ENCODE measurements around the gene SPATS1. TPM values are rescaled to one million over a fixed set of nuclear protein-coding genes. Genes with fewer than 3 reads are reported as not detected.

The SPATS1 gene
- total and polyA plus RNA-seq, 2 of the 13 experiments (the other 11 are each of a cell fraction or from before 2014, with no cell fraction given), result not detected

DNA sequence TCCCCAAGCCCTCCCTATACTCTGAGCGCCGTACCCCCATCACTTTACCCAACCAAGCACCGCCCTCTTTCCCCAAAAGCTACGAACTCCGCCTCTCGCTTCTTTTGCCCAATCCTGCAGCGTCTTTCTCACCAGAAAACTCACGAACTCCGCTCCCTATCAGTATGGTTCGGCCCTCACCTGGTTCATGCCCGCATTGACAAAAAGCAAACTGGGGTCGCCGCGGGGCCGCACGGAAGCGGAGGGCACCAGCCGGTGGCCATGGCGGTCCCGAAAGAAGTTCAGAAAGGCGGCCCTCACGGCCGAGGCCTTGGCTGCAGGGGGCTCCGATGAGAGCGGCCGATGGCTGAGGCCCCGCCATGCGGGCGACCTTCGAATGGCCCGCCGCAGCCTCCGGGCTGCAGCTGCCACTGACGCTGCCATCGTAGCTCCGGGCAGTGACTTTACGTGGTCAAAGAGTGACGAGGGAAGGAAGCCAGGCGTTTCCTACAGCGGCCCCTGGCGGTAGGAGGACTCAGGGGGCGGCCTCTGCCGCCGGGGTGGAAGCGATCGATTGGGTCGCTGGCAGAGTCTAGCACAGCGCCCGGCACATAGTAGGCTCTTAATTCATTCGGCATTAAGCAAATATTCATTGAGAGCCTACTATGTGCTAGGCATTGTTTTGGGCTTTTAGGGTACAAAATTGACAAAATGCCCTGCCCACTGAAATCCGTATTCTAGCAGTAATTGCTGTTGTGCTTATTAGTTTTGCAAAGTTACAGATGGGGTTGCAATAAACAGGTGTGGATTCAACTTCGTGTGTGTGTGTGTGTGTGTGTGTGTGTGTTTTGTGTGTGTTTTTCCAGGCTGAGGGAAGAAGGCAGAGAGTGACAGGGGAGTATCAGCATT is 29.3 kb upstream of the SPATS1 start, which contains the start of gene AARS2 (continued):
- TF ChIP-seq NONO (IDR thresholded peaks at IDR 0.05), result no peak
- TF ChIP-seq NONO (CRISPR knock-in tag; conservative IDR thresholded peaks at IDR 0.05), result peak; percentile 99
- TF ChIP-seq SCMH1 (CRISPR knock-in tag; IDR thresholded peaks at IDR 0.05; ENCODE audit: borderline replicate concordance), result no peak
- TF ChIP-seq ARNTL (CRISPR knock-in tag; IDR thresholded peaks at IDR 0.05), result peak; percentile 84
- peak; percentile 84; the same call in 1 of the 2 replicates for TF ChIP-seq ZNF232 (CRISPR knock-in tag; IDR thresholded peaks at IDR 0.05; ENCODE audit: borderline replicate concordance)
- peak; percentile 93 for TF ChIP-seq ZNF264 (CRISPR knock-in tag; IDR thresholded peaks at IDR 0.05)
- TF ChIP-seq IRF2 (CRISPR knock-in tag; IDR thresholded peaks at IDR 0.05), result peak; percentile 97
- TF ChIP-seq ZZZ3 (CRISPR knock-in tag; IDR thresholded peaks at IDR 0.05; ENCODE audit: borderline replicate concordance), result peak; percentile 94; the same call in 1 of the 2 replicates
- peak; percentile 88 for TF ChIP-seq ZNF878 (CRISPR knock-in tag; IDR thresholded peaks at IDR 0.05)
- TF ChIP-seq FOXP1 (IDR thresholded peaks at IDR 0.05), result no peak
- TF ChIP-seq FOXP1 (CRISPR knock-in tag; IDR thresholded peaks at IDR 0.05), result peak; percentile 45; the same call in 1 of the 2 replicates
- TF ChIP-seq ZNF292 (CRISPR knock-in tag; IDR thresholded peaks at IDR 0.05; ENCODE audit: borderline replicate concordance, low read depth), result peak; percentile 67; the same call in 1 of the 2 replicates
- TF ChIP-seq RBFOX2 (IDR thresholded peaks at IDR 0.05; ENCODE audit: low read depth, low read length), result peak; percentile 98
- 0 out of 2 replicates have a peak, but pooled peaks have one; percentile 66 for TF ChIP-seq ZNF816 (CRISPR knock-in tag; IDR thresholded peaks at IDR 0.05; ENCODE audit: borderline replicate concordance)
- TF ChIP-seq ZNF605 (CRISPR knock-in tag; IDR thresholded peaks at IDR 0.05), result peak; percentile 98
- TF ChIP-seq SUZ12 (IDR thresholded peaks at IDR 0.05; ENCODE audit: low read depth, low read length), result no peak
- TF ChIP-seq ZNF253 (CRISPR knock-in tag; IDR thresholded peaks at IDR 0.05; ENCODE audit: borderline replicate concordance), result peak; percentile 85; the same call in 1 of the 2 replicates
- TF ChIP-seq KDM4B (CRISPR knock-in tag; IDR thresholded peaks at IDR 0.05), result peak; percentile 99
- no peak for TF ChIP-seq ZNF10 (CRISPR knock-in tag; IDR thresholded peaks at IDR 0.05; ENCODE audit: borderline replicate concordance, low read depth)
- TF ChIP-seq, protein P1, sequence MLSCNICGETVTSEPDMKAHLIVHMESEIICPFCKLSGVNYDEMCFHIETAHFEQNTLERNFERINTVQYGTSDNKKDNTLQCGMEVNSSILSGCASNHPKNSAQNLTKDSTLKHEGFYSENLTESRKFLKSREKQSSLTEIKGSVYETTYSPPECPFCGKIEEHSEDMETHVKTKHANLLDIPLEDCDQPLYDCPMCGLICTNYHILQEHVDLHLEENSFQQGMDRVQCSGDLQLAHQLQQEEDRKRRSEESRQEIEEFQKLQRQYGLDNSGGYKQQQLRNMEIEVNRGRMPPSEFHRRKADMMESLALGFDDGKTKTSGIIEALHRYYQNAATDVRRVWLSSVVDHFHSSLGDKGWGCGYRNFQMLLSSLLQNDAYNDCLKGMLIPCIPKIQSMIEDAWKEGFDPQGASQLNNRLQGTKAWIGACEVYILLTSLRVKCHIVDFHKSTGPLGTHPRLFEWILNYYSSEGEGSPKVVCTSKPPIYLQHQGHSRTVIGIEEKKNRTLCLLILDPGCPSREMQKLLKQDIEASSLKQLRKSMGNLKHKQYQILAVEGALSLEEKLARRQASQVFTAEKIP (CRISPR knock-in tag; IDR thresholded peaks at IDR 0.05; ENCODE audit: borderline replicate concordance), result no peak
- peak; percentile 98 for TF ChIP-seq MIER3 (CRISPR knock-in tag; IDR thresholded peaks at IDR 0.05; ENCODE audit: borderline replicate concordance)
- peak; percentile 85 for TF ChIP-seq FOXO1 (CRISPR knock-in tag; IDR thresholded peaks at IDR 0.05)
- TF ChIP-seq KLF6 (CRISPR knock-in tag; IDR thresholded peaks at IDR 0.05), result peak; percentile 95
- no peak for TF ChIP-seq ZNF251 (CRISPR knock-in tag; IDR thresholded peaks at IDR 0.05)
- peak; percentile 93 for TF ChIP-seq ZSCAN31 (CRISPR knock-in tag; IDR thresholded peaks at IDR 0.05; ENCODE audit: low read depth)
- no peak; the same call in 1 of the 2 replicates for TF ChIP-seq ZNF660 (CRISPR knock-in tag; IDR thresholded peaks at IDR 0.05; ENCODE audit: borderline replicate concordance, low read depth)
- TF ChIP-seq ZNF569 (CRISPR knock-in tag; IDR thresholded peaks at IDR 0.05; ENCODE audit: borderline replicate concordance), result no peak; the same call in 1 of the 2 replicates
- TF ChIP-seq BRCA1 (CRISPR knock-in tag; IDR thresholded peaks at IDR 0.05), result peak; percentile 96
- peak; percentile 71 for TF ChIP-seq ZNF143 (CRISPR knock-in tag; IDR thresholded peaks at IDR 0.05)
- peak; percentile 95 for TF ChIP-seq SALL1 (CRISPR knock-in tag; IDR thresholded peaks at IDR 0.05)
- TF ChIP-seq NR2F1 (CRISPR knock-in tag; IDR thresholded peaks at IDR 0.05), result peak in 1 of 2 experiments; percentile 61; a peak in 2 of 4 replicates

Measured in HepG2 (cell line).